Measurements from ENCODE around the gene TMEM72. TPM values are rescaled to one million over a fixed set of nuclear protein-coding genes. Genes with fewer than 3 reads are reported as not detected.

The TMEM72 gene
- total RNA-seq, 1 donor from 2014 or later, result not detected

DNA sequence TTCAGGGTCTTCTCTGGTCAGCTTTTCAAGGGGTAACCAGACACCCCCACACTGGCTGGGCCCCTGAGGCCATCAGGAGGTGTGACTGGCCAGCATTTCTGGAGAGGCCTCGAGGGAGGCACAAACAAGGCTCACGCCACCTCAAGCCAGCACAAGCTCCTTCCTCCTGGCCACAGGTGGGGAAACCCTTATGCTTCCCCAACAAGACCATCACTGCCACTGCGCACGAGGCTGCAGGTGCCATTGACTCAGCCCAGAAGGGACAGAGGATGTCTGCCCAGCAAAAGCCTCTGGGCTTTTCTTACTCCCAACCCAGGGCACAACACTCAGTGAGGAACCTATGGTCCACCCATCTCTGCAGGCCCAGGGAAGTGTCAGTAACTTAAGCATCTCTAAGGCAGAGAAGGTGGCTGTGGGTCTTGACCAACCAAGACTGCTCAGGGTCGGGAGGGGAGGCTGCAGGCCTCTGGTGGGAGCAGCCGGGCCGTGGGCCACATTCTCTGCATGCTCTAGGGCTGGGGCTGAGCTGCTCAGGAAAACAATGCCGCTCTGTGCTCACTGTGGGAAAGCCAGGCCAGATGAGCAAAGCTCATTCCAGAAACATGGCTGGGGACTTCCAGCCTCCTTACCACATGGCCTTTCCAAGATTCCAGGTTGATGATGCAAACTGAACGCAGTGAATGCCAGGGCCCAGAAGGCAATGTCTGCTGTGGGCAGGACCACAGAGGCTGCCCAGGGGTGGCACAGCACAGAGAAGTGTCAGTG lies 24.2 kb downstream of the TMEM72 start:
- H3K27ac Mint-ChIP-seq (ENCODE audit: unreplicated experiment), result peak overlapping the region; percentile 97
- H3K27me3 Mint-ChIP-seq (ENCODE audit: low read depth), result no peaks in the 10 kb centered on the region
- no peak overlapping the region for H3K4me3 Mint-ChIP-seq (ENCODE audit: unreplicated experiment)
- H3K4me1 Mint-ChIP-seq (ENCODE audit: low read depth), result peaks cover 25% of the 10 kb centered on the region
- DNase-seq (ENCODE audit: low spot score), result no peak
- TF ChIP-seq, protein P1, sequence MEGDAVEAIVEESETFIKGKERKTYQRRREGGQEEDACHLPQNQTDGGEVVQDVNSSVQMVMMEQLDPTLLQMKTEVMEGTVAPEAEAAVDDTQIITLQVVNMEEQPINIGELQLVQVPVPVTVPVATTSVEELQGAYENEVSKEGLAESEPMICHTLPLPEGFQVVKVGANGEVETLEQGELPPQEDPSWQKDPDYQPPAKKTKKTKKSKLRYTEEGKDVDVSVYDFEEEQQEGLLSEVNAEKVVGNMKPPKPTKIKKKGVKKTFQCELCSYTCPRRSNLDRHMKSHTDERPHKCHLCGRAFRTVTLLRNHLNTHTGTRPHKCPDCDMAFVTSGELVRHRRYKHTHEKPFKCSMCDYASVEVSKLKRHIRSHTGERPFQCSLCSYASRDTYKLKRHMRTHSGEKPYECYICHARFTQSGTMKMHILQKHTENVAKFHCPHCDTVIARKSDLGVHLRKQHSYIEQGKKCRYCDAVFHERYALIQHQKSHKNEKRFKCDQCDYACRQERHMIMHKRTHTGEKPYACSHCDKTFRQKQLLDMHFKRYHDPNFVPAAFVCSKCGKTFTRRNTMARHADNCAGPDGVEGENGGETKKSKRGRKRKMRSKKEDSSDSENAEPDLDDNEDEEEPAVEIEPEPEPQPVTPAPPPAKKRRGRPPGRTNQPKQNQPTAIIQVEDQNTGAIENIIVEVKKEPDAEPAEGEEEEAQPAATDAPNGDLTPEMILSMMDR (IDR thresholded peaks at IDR 0.05), result no peak
- peaks cover 11% of the 10 kb centered on the region for H3K9me3 Mint-ChIP-seq (ENCODE audit: low read depth)
- peaks cover 4% of the 10 kb centered on the region for H3K36me3 Mint-ChIP-seq (ENCODE audit: low read depth)

DNA sequence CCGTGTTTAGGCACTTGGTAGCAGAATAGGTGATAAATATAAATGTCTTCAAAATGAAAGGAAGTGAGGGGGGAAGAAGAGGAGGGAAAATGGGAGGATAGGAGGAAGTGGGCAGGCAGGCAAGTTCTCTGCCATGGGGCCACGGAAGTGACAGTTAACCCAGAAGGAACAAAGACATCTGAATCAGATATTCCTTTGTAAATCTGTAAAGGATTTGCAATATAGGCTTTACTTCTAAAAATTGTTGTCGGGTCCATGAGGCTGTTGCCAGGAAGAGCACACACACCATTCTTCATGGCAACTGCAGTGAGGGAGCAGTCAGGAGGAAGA lies 24.8 kb downstream of the TMEM72 start:
- H3K36me3 Mint-ChIP-seq (ENCODE audit: low read depth), result peaks cover 4% of the 10 kb centered on the region
- no peak for DNase-seq (ENCODE audit: low spot score)
- H3K9me3 Mint-ChIP-seq (ENCODE audit: low read depth), result peaks cover 11% of the 10 kb centered on the region
- peaks cover 25% of the 10 kb centered on the region for H3K4me1 Mint-ChIP-seq (ENCODE audit: low read depth)
- H3K27me3 Mint-ChIP-seq (ENCODE audit: low read depth), result no peaks in the 10 kb centered on the region
- no peak overlapping the region for H3K4me3 Mint-ChIP-seq (ENCODE audit: unreplicated experiment)
- H3K27ac Mint-ChIP-seq (ENCODE audit: unreplicated experiment), result peak overlapping the region; percentile 97
- TF ChIP-seq, protein P1 (IDR thresholded peaks at IDR 0.05), result no peak

DNA sequence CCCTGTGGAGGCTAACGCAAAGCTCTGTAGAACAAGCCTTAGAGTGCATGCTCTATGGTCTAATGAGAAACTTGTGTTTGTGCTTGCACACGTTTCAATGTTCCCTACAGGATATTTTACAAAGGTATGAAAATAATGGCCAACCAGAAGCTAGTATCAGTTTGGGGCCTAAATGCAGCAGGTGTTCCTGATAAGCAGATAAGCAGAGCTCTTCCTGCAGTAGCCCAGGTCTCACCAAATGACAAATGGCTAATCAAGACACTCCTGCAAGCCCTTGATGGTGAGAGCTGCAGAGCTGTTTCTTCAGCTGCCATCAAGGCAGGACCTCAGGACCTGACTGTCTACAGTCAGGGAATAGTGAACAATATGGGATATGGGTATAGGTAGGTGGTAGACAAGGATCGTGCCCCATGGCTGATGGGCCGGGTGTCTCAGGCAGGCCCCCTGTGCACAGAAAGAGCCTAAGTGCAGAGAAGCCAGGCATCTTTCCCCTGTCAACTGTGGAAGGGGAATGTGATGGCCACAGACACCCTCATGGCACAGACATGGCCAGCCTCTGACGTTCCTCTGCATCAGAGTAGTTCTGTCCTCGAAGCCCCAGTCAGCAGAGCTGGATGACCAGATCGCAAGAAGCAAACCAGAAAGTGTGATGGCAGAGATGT lies 25.3 kb downstream of the TMEM72 start:
- Mint-ChIP-seq H3K36me3 (ENCODE audit: low read depth) (peaks cover 3% of the 10 kb centered on the region), H3K4me1 (ENCODE audit: low read depth) (peaks cover 25% of the 10 kb centered on the region), H3K27me3 (ENCODE audit: low read depth) (no peaks in the 10 kb centered on the region), H3K27ac (ENCODE audit: unreplicated experiment) (peak overlapping the region; percentile 97), H3K4me3 (ENCODE audit: unreplicated experiment) (no peak overlapping the region), H3K9me3 (ENCODE audit: low read depth) (peaks cover 16% of the 10 kb centered on the region)
- no peak for DNase-seq (ENCODE audit: low spot score)
- TF ChIP-seq, protein P1 (IDR thresholded peaks at IDR 0.05), result no peak

DNA sequence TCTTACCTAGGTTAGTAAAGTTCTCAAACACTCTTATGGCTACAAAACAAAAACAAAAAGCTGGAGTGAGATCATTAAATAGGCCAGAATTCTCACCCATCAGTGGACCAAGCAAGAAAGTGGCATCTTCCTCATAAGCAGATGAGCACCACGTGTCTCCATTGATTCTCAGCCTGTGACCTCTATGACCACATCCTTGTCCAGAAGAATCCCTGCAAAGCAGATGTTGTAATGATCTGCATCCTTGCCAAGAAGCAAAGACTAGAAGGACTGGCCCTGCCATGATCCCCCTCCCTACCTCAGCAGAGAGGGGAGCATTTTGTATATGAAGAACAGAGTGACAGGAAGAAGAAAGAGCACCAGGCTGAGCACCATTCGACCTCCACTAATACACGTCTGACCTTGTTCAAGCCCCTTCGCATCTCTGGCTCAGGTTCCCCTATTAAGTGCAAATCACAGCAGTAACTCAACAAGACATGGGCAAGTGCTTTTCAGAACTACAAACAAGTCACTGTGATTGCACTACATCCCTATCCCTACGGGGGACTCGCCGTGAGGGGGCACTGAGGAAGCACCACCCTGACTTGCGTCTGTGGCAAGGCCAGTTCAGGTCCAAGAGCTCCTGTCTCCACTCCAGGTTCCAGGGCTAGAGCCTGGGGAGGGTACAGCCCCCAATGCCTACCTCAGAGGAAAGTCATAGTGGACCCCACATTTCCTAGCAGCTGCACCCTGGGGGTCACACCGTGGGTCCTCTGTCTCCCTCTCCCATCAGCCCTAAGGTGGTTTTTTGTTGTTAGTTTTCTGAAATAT lies 26.3 kb downstream of the TMEM72 start:
- H3K27me3 Mint-ChIP-seq (ENCODE audit: low read depth), result no peaks in the 10 kb centered on the region
- no peak for DNase-seq (ENCODE audit: low spot score)
- H3K9me3 Mint-ChIP-seq (ENCODE audit: low read depth), result peaks cover 21% of the 10 kb centered on the region
- TF ChIP-seq, protein P1 (IDR thresholded peaks at IDR 0.05), result no peak
- H3K36me3 Mint-ChIP-seq (ENCODE audit: low read depth), result peaks cover 3% of the 10 kb centered on the region
- H3K27ac Mint-ChIP-seq (ENCODE audit: unreplicated experiment), result no peak overlapping the region
- peaks cover 25% of the 10 kb centered on the region for H3K4me1 Mint-ChIP-seq (ENCODE audit: low read depth)
- no peak overlapping the region for H3K4me3 Mint-ChIP-seq (ENCODE audit: unreplicated experiment)

DNA sequence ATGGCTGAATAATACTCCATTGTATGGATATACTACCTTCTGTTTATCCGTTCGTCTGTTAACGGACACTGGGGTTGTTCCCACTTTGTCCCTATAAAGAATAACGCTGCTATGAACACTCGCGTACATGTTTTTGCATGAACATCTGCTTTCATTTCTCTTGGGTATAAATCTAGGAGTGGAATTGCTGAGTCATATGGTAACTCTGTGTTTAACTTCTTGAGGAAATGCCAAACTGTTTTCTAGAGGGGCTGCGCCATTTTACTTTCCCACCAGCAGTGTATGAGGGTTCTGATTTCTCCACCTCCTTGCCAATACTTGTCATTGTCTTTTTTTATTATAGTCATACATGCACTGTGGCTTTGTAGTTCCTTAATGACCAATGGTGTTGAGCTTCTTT lies 27.8 kb downstream of the TMEM72 start:
- Mint-ChIP-seq H3K27me3 (ENCODE audit: low read depth) (no peaks in the 10 kb centered on the region), H3K4me1 (ENCODE audit: low read depth) (peaks cover 25% of the 10 kb centered on the region), H3K4me3 (ENCODE audit: unreplicated experiment) (no peak overlapping the region), H3K27ac (ENCODE audit: unreplicated experiment) (no peak overlapping the region), H3K9me3 (ENCODE audit: low read depth) (peaks cover 28% of the 10 kb centered on the region), H3K36me3 (ENCODE audit: low read depth) (peaks cover 3% of the 10 kb centered on the region)
- DNase-seq (ENCODE audit: low spot score), result no peak
- TF ChIP-seq, protein P1 (IDR thresholded peaks at IDR 0.05), result no peak
